ENCODE measurements around the gene TADA3.

DNA sequence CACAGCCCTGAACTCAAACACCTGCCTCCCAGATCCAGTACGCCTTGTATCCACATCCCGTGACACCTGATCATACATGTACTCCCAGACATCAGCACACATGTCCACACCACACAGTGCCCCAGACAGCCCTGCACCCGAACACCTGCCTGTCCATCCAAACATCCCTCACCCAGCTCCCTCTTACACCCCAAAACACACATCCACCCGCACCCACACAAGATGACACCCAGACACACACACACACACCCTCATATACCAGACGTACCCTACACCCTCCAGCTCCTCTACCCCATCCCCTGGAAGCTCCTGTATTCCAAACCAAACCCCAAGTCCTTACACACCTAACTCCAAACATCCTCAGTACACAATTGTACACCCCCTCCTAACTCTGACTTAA, 23.3 kb downstream of the TADA3 start:
- TF ChIP-seq POLR2A (IDR thresholded peaks at IDR 0.05; ENCODE audit: low read length) (no peak), GATA1 (IDR thresholded peaks at IDR 0.05; ENCODE audit: low read depth, low read length) (no peak)
